Measurements from ENCODE around the gene TMEM94.

TMEM94 gene

DNA sequence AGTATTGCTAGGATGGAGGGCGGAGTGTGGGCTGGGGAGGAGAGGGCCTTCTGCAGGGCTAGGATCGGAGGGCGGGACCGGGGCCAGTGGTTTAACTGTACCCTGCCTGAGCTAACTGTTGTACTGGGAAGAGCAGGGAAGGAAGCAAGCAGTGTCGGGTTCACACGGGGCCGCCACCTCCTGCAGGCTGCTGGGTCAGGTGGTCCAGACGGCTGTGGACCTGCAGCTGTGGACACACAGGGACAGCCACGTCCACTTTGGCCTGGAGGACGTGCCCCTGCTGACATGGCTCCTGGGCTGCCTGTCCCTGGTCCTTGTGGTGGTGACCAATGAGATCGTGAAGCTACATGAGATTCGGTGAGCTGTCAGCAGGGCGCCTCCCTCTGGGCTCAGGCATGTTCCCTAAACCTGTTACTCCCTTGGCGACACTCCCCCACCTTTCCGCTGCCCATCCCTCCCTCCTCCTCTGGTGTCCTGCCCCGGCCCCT, 42.3 kb downstream of the TMEM94 start:
- no peak for DNase-seq

GRCh38 chr17:75499313-75500022, 43.0 kb downstream of the TMEM94 start:
- no peak for DNase-seq

DNA sequence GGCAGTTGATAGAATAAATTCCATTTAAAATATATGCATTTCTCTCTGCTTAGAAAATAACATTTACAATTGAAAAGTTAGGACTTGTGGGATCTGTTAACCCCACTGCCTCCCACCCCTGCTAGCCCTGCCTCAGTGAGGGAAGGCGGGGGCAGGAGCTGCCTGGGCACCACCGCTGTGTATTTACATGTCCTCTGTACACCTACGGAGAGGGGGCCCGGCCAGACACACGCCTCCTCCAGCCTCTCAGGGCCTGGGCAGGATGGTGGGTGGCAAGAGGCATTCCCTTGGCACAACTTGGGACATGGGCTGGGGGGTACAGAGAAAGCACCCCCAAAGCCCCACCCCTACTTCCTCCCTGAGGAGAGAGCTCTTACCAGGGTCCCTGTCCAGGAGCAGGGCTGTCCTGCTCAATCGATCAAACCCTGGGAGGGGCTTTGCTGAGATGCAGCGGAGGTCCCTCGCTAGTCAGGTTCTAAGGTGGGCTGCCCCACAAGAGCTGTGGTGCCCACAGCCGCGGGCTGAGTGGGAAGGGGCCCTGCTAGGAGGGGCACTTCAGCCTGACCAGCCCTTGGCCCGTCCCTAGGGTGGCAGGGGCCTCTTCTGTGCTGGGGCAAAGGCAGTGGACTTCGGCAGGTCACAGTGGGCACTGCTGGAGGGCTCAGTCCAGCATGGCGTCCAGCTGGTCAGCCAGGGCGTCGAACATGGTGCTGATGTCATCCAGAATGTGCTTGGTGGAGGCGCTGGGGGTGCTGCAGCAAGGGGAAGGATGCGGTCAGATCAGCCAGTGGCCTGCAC, 44.2 kb downstream of the TMEM94 start:
- no peak for DNase-seq

DNA sequence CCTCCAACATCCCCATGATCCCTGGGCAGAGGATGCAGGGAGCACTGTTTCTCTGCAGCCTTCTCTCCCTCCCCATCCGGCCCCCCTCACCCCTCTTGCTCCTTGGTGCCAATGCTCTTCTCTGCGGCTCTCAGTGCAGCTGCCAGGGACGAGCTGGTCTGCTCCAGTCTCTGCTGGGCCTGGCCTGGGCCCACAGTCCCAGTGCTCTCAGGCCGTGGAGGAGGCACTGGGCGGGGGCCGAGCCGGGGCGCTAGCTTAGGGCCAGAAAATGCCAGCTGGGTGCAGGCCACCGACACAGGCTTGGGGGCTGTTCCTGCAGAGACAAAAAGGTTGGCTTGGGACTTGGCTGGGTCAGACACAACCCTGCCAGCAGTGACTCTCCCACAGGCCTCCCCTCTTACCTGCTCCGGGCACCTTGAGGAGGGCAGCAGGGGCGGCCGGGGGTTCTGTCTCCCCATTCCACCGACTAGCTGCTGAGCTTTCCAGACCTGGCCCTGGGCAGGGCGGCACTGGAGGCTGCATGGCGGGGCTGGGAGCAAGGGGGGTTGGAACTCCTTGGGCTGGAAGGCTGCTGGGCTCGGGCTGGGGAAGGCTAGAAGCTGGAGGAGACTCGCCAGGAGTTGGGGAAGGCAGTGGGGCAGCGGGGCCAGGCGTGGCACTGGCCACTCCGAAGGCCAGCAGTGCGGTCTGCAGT, 45.1 kb downstream of the TMEM94 start:
- DNase-seq = no peak

- DNase-seq = no peak
Measured at GRCh38 chr17:75502072-75502720, 45.8 kb downstream of the TMEM94 start.

GRCh38 chr17:75502721-75503329, 46.4 kb downstream of the TMEM94 start:
- no peak for DNase-seq

DNA sequence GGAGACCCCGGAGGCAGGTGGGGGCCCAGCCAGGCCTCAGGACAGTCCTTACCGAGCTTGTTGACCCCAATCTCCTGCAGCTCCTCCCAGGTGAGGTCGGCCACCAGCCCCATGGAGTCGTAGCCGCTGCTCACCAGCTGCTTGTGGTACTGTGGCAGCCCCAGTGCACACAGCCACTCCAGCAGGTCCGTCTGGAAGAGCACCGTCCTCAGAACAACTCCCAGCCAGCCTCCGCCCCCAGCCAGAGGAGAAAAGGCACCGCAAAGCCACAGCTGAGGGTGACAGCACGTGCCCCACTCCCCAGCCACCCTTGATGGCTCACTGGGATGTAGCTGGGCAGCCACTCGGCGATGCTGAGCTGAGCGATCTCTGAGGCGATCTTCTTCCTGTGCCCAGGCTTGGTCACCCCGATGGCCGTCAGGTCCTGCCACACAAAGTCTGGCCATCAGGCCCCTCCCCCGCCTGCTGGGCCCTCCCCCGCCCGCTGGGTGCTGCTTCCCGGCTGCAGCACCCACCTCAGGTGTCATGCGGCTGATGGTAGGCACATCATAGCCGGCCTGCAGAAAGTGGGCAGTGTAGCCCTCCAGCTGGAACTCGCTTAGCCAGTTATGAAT, 47.0 kb downstream of the TMEM94 start:
- DNase-seq = no peak

GRCh38 chr17:75503976-75504346, 47.5 kb downstream of the TMEM94 start:
- no peak for DNase-seq

GRCh38 chr17:75504347-75505151, 48.1 kb downstream of the TMEM94 start:
- DNase-seq = peak; percentile 18

DNA sequence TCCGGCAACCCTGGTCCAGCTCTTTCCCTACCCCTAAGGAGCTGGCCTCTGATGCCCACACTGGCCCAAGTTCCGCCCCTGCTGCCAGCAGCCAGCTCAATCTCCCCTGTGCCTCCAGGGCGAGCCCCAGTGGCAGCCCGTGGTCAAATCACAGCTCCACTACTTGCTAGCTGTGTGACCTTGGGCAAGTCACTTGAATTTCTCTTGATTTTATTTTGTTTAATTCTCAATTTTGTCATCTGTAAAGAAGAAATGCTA, 48.6 kb downstream of the TMEM94 start:
- DNase-seq = no peak

- DNase-seq = no peak
Measured at GRCh38 chr17:75505640-75506039, 49.2 kb downstream of the TMEM94 start.

DNA sequence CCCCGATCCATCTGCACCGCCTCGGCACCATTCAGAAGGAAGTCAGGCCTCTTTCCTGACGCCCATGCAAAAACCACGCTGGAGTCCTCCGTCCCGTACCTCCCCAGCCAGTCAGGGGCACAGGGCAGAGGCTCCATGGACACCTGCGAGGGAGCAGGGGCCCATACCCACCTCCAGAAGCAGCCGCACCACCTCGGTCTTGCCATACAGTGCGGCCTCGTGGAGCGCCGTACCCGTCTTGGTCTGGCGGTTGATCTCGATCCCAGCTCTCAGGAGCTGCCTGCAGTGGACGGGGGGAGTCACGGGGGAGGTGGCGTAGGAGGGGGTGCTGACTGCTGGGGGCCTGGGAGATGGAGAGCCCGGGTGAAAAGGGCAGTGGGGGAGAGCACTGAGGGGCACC, 49.7 kb downstream of the TMEM94 start:
- no peak for DNase-seq

GRCh38 chr17:75506888-75507287, 50.5 kb downstream of the TMEM94 start:
- no peak for DNase-seq

- no peak for DNase-seq
Measured at GRCh38 chr17:75507733-75508719, 51.6 kb downstream of the TMEM94 start.

- no peak for DNase-seq
Measured at GRCh38 chr17:75508931-75509361, 52.5 kb downstream of the TMEM94 start.

- no peak for DNase-seq
Measured at GRCh38 chr17:75509528-75510258, 53.3 kb downstream of the TMEM94 start.

- no peak for DNase-seq
Measured at GRCh38 chr17:75511270-75511609, 54.8 kb downstream of the TMEM94 start.

DNA sequence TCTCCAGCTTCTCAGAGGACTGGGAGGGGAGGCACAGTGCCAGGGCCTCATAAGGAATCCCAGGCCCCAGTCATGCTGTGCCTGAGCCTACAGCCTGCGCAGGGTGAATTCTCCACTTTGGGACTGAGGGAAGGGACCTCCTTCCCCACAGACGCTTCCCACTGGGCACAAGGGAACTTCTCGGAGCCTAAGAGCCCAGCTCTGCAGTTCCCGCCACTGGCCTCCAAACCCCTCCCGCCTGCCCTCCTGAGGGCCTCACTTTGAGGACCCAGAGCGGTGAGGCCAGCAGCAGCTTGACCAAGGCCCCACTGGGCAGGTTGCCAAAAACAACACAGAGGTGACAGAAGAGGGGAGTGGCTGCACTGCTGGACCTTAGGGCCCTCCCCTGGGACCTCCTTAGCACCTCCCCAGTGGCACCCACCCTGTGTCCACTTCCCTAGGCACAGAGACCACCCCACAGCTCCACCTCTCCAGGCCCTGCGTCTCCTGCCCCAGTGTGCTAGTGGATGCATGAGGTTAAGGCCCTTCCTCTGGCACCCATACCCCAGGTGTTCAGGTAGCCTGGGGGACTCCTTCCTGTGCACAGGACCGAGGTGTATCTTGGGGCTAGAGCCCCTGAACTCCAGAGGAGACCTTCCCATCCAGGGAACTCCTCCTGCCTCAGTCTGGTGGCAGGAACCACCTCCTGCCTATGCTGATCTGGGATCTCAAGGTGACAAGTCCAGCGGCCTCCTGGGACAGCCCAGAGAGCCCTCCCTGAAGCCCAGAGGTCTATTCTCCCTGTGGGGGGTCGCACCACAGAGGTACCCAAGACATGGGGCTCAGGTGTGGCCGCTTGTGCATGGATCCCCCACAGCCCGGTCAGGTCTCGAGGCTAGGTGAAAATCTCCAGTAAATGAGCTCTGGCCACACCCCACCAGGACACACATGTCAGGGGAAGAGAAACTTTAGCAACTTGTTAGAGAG, 55.5 kb downstream of the TMEM94 start:
- DNase-seq = no peak

All from effector CD4-positive, alpha-beta T cell (primary cell).